Measurements from ENCODE around the gene ANO6. TPM values are rescaled to one million over a fixed set of nuclear protein-coding genes. Genes with fewer than 3 reads are reported as not detected.

Gene ANO6
- polyA plus RNA-seq, 1 donor = 73.3 TPM

- DNase-seq = no peak
Measured at GRCh38 chr12:45276154-45276755, 60.4 kb downstream of the ANO6 start.

GRCh38 chr12:45278447-45278846 lies 62.6 kb downstream of the ANO6 start:
- DNase-seq = no peak

- no peak for DNase-seq
Measured at GRCh38 chr12:45279931-45280830, 64.3 kb downstream of the ANO6 start.

- DNase-seq = no peak
Measured at GRCh38 chr12:45281994-45282393, 66.1 kb downstream of the ANO6 start.

- no peak for DNase-seq
Measured at GRCh38 chr12:45282411-45282810, 66.5 kb downstream of the ANO6 start.

GRCh38 chr12:45284096-45284901 lies 68.4 kb downstream of the ANO6 start:
- DNase-seq = no peak

- DNase-seq = no peak
Measured at GRCh38 chr12:45285717-45286116, 69.8 kb downstream of the ANO6 start.

GRCh38 chr12:45286621-45287020 lies 70.7 kb downstream of the ANO6 start:
- no peak for DNase-seq

- no peak for DNase-seq
Measured at GRCh38 chr12:45289245-45290215, 73.6 kb downstream of the ANO6 start.

- DNase-seq = no peak
Measured at GRCh38 chr12:45290216-45290605, 74.3 kb downstream of the ANO6 start.

- DNase-seq = no peak
Measured at GRCh38 chr12:45291518-45291917, 75.6 kb downstream of the ANO6 start.

GRCh38 chr12:45292486-45293195 lies 76.7 kb downstream of the ANO6 start:
- DNase-seq = no peak

- DNase-seq = no peak
Measured at GRCh38 chr12:45294906-45295305, 79.0 kb downstream of the ANO6 start.

- no peak for DNase-seq
Measured at GRCh38 chr12:45296046-45296586, 80.2 kb downstream of the ANO6 start.

GRCh38 chr12:45298047-45298446 lies 82.2 kb downstream of the ANO6 start:
- DNase-seq = no peak

- DNase-seq = no peak
Measured at GRCh38 chr12:45298721-45299692, 83.1 kb downstream of the ANO6 start.

GRCh38 chr12:45302621-45303369 lies 86.9 kb downstream of the ANO6 start:
- DNase-seq = no peak

- no peak for DNase-seq
Measured at GRCh38 chr12:45303945-45304344, 88.0 kb downstream of the ANO6 start.
